Esophagus muscularis mucosa (tissue), 4 donors: Measurements from ENCODE around the gene PAGE5. TPM values are rescaled to one million over a fixed set of nuclear protein-coding genes. Genes with fewer than 3 reads are reported as not detected.

Experiments used
- DNase-seq: peaks from one replicate; pipeline ENCODE4 v3.0.0-alpha.2; 2017; ENCODE audit errors: extremely low spot score
- H3K27ac ChIP-seq, 4 donors: fragments of 200-600 bp; sonication (generic); replicated peaks in 1 of 4; 1 replicate in 3 of 4; 2 replicates in 1 of 4; pipeline ENCODE4 v1.5.1; 2016 to 2019; ENCODE audit warnings: mild to moderate bottlenecking in 1 of 4
- H3K27me3 ChIP-seq, 4 donors: fragments of 200-600 bp; sonication (generic); one replicate each; pipeline versions ENCODE4 v1.5.1 to v1.6.0; 2016 to 2019
- H3K36me3 ChIP-seq, 4 donors: fragments of 200-600 bp; sonication (generic); one replicate each; pipeline ENCODE4 v1.5.1; 2016 to 2019
- H3K4me1 ChIP-seq, 4 donors: fragments of 200-600 bp; sonication (generic); one replicate each; pipeline ENCODE4 v1.5.1; 2016 to 2019
- H3K4me3 ChIP-seq, 4 donors: fragments of 200-600 bp; sonication (generic); 1 replicate in 2 of 4; 2 replicates in 2 of 4; pipeline ENCODE4 v1.5.1; 2016 to 2019; ENCODE audit warnings: mild to moderate bottlenecking in 4 of 4, moderate library complexity in 1 of 4
- H3K9me3 ChIP-seq, 4 donors: fragments of 200-600 bp; sonication (generic); 1 replicate in 3 of 4; 2 replicates in 1 of 4; pipeline ENCODE4 v1.5.1; 2016 to 2019
- CTCF ChIP-seq, 3 experiments: fragments of 200-600 bp in 2 of 3; fragments of 450-650 bp in 1 of 3; sonication (generic) in 2 of 3; IDR thresholded peaks; one replicate each; pipeline ENCODE4 v1.5.1; 2017 to 2019; ENCODE audit warnings: antibody characterized with exemption in 3 of 3, mild to moderate bottlenecking in 2 of 3, moderate library complexity in 1 of 3
- EP300 ChIP-seq: sonication (generic); formaldehyde crosslinking; IDR thresholded peaks from one replicate; pipeline ENCODE4 v1.6.1; 2017; ENCODE audit warnings: antibody characterized with exemption
- POLR2A ChIP-seq: fragments of 450-650 bp; IDR thresholded peaks from one replicate; pipeline ENCODE4 v1.6.1; 2017; ENCODE audit warnings: antibody characterized with exemption, moderate library complexity, mild to moderate bottlenecking, low read depth
- POLR2AphosphoS5 ChIP-seq, 2 donors: sonication (generic); formaldehyde crosslinking; IDR thresholded peaks; one replicate each; pipeline ENCODE4 v1.6.1; 2017; ENCODE audit warnings: antibody characterized with exemption in 2 of 2
- WGBS: methylation state at CpG from one replicate; pipeline ENCODE4 v1.1.5; 2018; 5-methylcytosine and 5-hydroxymethylcytosine counted together
- intact Hi-C: fragments of 100-400 bp; cut with DNase I; formaldehyde crosslinking; loops from one replicate; pipeline ENCODE4 v1.15.1; 2023
- total RNA-seq, 4 donors: library from RNA; depleted of rRNA; stranded (reverse); fragments of >200 nt; gene quantifications; one replicate each; pipeline versions ENCODE4 v1.1.0 to v1.2.1, GENCODE V29; 2016

PAGE5 gene
- total RNA-seq, 4 donors from 2014 or later: not detected

GRCh38 chrX:55264816-55265215 lies 44.7 kb downstream of the PAGE5 start, which contains the start of gene PAGE3:
TSS of gene PAGE3 (minus strand) at chrX:55264916. CDS start at chrX:55263903, 1,013 bp downstream.
- H3K4me1 ChIP-seq: no peaks in the 10 kb centered on the region
- TF ChIP-seq POLR2A: no peak
- no peak for TF ChIP-seq POLR2AphosphoS5 (IDR thresholded peaks at IDR 0.05)
- TF ChIP-seq EP300: no peak
- TF ChIP-seq CTCF (IDR thresholded peaks at IDR 0.05): no peak
- H3K9me3 ChIP-seq: peaks cover 0 to 10% (median 0%) of the 10 kb centered on the region in 4 donors
- H3K27ac ChIP-seq: no peak within 1 kb of the TSS
- no peaks in the 10 kb centered on the region for H3K36me3 ChIP-seq
- no peak for DNase-seq
- H3K27me3 ChIP-seq: no peaks in the 10 kb centered on the region
- H3K4me3 ChIP-seq: no peak within 1 kb of the TSS
- intact Hi-C loops: no loop called here
- WGBS: 81% methylated on average over 5 of the region's 5 CpGs

Other genes with a start within 250 kb of the PAGE5 start
- under 1 TPM in 1 of 4 donors, not detected in 3; 0.33 TPM for gene PFKFB1, start 226.2 kb upstream of the PAGE5 start, total RNA-seq
- gene APEX2, start 220.0 kb upstream of the PAGE5 start, total RNA-seq: 10 to 100 TPM in 1 of 4 donors, 1 to 10 TPM in 3; 5.4 to 10.1 (median 8.9) TPM
- gene ALAS2, start 189.4 kb upstream of the PAGE5 start, total RNA-seq: 10 to 100 TPM in 1 of 4 donors, 1 to 10 TPM in 2, not detected in 1; 1.9 to 30.6 (median 3.5) TPM
- gene PAGE2B, start 145.3 kb upstream of the PAGE5 start, total RNA-seq: not detected
- not detected for gene PAGE2, start 131.3 kb upstream of the PAGE5 start, total RNA-seq
- gene PAGE3, start 44.6 kb downstream of the PAGE5 start, total RNA-seq: not detected
- 10 to 100 TPM; 22.4 to 28.8 (median 26.3) TPM for gene MAGEH1, start 231.8 kb downstream of the PAGE5 start, total RNA-seq